ENCODE results near the gene USF3. TPM values are rescaled to one million over a fixed set of nuclear protein-coding genes. Genes with fewer than 3 reads are reported as not detected.

USF3 gene
- total and polyA plus RNA-seq, 2 of the 13 experiments (the other 11 are each of a cell fraction or from before 2014, with no cell fraction given), result 6.3 to 15.2 TPM

GRCh38 chr3:113685956-113686721, 10.3 kb downstream of the USF3 start (continued):
- TF ChIP-seq EP300 (IDR thresholded peaks at IDR 0.05; ENCODE audit: low read depth in 2 of 2, low read length in 2 of 2), result peak; percentile 59 to 70; a peak in 3 of 4 replicates
- TF ChIP-seq EP300 (CRISPR knock-in tag; IDR thresholded peaks at IDR 0.05; ENCODE audit: borderline replicate concordance), result no peak; the same call in 1 of the 2 replicates
- TF ChIP-seq SSRP1 (CRISPR knock-in tag; IDR thresholded peaks at IDR 0.05), result peak; percentile 48; the same call in 1 of the 2 replicates
- 0 out of 2 replicates have a peak, but pooled peaks have one; percentile 61 for TF ChIP-seq HMG20B (CRISPR knock-in tag; conservative IDR thresholded peaks at IDR 0.05)
- 0 out of 2 replicates have a peak, but pooled peaks have one; percentile 49 for TF ChIP-seq PPARG (CRISPR knock-in tag; conservative IDR thresholded peaks at IDR 0.05)
- TF ChIP-seq ATF3 (CRISPR knock-in tag; IDR thresholded peaks at IDR 0.05), result no peak; the same call in 1 of the 2 replicates
- 0 out of 2 replicates have a peak, but pooled peaks have one; percentile 35 for TF ChIP-seq IKZF5 (CRISPR knock-in tag; IDR thresholded peaks at IDR 0.05)
- no peak for TF ChIP-seq THAP9 (CRISPR knock-in tag; IDR thresholded peaks at IDR 0.05; ENCODE audit: borderline replicate concordance)
- TF ChIP-seq ZNF724P (CRISPR knock-in tag; IDR thresholded peaks at IDR 0.05; ENCODE audit: borderline replicate concordance), result 0 out of 2 replicates have a peak, but pooled peaks have one; percentile 33
- TF ChIP-seq, protein P1, sequence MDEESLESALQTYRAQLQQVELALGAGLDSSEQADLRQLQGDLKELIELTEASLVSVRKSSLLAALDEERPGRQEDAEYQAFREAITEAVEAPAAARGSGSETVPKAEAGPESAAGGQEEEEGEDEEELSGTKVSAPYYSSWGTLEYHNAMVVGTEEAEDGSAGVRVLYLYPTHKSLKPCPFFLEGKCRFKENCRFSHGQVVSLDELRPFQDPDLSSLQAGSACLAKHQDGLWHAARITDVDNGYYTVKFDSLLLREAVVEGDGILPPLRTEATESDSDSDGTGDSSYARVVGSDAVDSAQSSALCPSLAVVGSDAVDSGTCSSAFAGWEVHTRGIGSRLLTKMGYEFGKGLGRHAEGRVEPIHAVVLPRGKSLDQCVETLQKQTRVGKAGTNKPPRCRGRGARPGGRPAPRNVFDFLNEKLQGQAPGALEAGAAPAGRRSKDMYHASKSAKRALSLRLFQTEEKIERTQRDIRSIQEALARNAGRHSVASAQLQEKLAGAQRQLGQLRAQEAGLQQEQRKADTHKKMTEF (CRISPR knock-in tag; IDR thresholded peaks at IDR 0.05), result peak; percentile 60
- TF ChIP-seq ARNTL (CRISPR knock-in tag; IDR thresholded peaks at IDR 0.05), result no peak; the same call in 1 of the 2 replicates
- TF ChIP-seq HMGXB3 (CRISPR knock-in tag; IDR thresholded peaks at IDR 0.05; ENCODE audit: borderline replicate concordance), result peak; percentile 51; the same call in 1 of the 2 replicates
- TF ChIP-seq, protein P2, sequence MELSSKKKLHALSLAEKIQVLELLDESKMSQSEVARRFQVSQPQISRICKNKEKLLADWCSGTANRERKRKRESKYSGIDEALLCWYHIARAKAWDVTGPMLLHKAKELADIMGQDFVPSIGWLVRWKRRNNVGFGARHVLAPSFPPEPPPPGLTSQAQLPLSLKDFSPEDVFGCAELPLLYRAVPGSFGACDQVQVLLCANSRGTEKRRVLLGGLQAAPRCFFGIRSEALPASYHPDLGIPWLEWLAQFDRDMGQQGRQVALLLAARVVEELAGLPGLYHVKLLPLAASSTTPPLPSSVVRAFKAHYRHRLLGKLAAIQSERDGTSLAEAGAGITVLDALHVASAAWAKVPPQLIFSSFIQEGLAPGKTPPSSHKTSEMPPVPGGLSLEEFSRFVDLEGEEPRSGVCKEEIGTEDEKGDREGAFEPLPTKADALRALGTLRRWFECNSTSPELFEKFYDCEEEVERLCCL (CRISPR knock-in tag; IDR thresholded peaks at IDR 0.05; ENCODE audit: borderline replicate concordance), result no peak
- no peak for TF ChIP-seq CAMTA2 (CRISPR knock-in tag; IDR thresholded peaks at IDR 0.05; ENCODE audit: borderline replicate concordance)
- TF ChIP-seq SALL1 (CRISPR knock-in tag; IDR thresholded peaks at IDR 0.05), result peak; percentile 82
- TF ChIP-seq BRCA1 (CRISPR knock-in tag; IDR thresholded peaks at IDR 0.05), result no peak
